GM04504 (cell line): ENCODE measurements around the gene SERP2.
"Not testable (repeated sequence)": the region's sequence is repeated elsewhere in the genome, so short reads cannot be mapped to it uniquely, and the experiment has no call there.

Source experiments
- DNase-seq: peaks from one replicate; pipeline ENCODE4 v3.0.0-alpha.2; 2012; ENCODE audit warnings: low read depth

The SERP2 gene

GRCh38 chr13:44373601-44374347 lies at the start of gene SERP2:
Gene SERP2, plus strand, starts transcription at chr13:44373824. Its CDS starts 202 bp downstream, at chr13:44374026.
- DNase-seq = no peak

DNA sequence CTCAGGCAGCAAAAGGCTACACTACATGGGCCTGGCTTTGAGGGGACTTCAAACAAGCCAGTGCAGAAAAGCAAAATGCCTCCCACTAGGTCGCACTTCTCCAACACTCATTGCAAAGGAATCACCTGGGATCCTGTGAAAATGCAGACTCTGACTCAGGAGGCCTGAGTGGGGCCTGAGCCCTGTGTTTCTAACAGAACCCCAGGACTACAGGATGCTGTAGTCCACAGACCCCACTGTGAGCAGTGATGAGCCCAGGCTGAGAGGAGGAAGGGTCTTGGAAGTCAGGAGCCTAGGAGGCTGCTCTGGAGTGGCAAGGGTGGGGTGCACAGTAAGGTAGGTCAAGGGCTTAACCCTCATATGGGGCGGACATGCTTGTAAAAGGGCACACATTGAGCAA lies 46.7 kb upstream of the SERP2 start:
- DNase-seq = no peak

- not testable (repeated sequence) for DNase-seq
Measured at GRCh38 chr13:44329041-44329440, 44.6 kb upstream of the SERP2 start.

GRCh38 chr13:44329909-44330545 lies 43.6 kb upstream of the SERP2 start:
- DNase-seq = no peak

DNA sequence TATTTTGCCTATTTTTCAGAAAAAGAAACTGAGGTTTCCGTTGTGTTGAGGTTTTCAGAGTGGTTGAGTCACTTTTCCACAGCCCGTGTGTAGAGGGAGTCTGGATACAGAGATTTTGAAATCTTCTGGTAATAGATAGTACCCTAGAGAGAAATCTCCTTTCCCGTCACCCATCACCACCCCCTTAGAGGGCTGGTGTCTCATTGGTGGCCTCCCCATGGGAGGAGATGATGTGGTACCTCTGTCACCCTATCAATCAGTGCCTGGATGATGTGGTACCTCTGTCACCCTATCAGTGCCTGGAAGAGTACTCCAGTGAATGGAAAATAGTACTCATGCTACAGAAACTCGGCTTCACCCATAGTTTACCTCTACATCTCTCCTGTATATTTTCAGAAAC lies 42.2 kb upstream of the SERP2 start:
- DNase-seq = no peak

GRCh38 chr13:44331912-44332851 lies 41.4 kb upstream of the SERP2 start:
- peak; percentile 53 for DNase-seq

- no peak for DNase-seq
Measured at GRCh38 chr13:44333950-44334655, 39.5 kb upstream of the SERP2 start.

DNA sequence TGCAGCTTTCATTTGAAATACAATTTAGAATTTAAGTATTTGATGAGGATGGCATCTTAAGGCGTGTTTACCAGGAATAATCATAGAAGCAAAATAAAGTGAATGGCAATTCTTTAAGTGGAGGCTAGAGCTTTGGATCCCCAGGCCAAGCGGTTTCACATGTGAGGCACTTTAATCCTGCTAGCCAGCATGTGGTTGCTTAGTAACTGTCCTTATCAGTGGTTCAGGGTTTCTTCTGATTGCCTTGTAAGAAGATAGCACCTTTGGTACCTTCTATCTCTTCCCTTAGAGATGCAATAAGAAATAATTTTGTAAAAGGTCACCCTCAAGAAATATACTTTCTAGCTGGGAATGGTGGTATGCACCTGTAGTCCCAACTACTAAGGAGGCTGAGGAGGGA lies 38.9 kb upstream of the SERP2 start:
- no peak for DNase-seq

GRCh38 chr13:44336934-44337333 lies 36.7 kb upstream of the SERP2 start:
- no peak for DNase-seq

- DNase-seq = no peak
Measured at GRCh38 chr13:44337581-44337980, 36.0 kb upstream of the SERP2 start.

DNA sequence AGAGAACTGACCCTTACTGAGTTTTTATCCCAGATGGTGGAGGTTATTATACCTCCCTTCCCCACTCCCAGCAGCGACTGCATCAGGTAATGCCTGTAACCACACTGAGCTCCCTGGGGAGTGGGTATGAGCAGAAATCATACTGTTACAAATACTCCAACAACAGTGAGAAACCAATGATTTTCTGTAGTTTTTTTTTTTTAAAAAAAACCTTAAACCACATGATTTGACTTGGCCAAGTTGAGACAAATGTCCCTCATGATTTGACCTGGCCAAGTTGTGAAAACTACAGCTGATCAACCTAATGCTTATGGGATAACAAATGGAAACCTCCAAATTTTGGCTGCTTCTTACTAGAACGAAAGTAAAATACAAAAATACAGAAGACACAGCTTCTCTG lies 33.1 kb upstream of the SERP2 start:
- DNase-seq = no peak

GRCh38 chr13:44342741-44343140 lies 30.9 kb upstream of the SERP2 start:
- DNase-seq = no peak

DNA sequence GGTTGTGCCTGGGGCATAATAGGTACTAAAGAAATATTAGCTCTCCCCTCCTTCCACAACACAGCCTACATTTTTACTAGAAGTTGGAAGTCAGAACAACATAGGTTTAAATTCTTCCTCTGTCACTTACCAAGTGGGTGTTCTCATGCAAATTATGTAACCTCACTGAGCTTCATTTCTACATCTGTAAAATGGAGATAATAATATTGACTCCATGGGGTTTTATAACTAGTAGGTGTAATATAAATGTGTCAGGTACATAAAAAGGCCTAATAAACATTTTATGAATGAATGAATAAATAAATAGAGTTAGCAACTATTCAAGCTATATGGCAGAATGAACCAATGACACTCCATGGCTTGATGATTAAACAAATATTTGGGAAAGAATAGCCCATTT lies 27.1 kb upstream of the SERP2 start:
- no peak for DNase-seq

- no peak for DNase-seq
Measured at GRCh38 chr13:44347301-44347700, 26.3 kb upstream of the SERP2 start.

DNA sequence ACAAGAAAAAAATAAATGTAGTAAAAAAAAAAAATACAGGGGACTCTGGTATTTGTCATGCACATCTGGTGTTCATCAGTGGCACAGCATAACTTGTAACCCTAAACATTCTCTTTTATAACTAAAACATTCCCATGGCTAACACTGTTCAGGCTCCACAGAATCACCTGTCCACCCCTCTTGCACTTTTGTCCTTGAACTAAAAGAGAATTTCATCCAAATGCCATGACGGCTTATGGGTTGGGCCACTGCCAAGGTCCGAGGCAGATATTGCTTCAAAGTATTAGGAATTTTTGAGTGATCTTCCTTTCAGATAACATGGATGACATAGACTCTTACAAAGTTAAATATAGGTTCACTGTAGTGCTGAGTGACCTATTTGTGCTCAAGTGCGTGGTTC lies 25.7 kb upstream of the SERP2 start:
- DNase-seq = no peak

- no peak for DNase-seq
Measured at GRCh38 chr13:44350775-44351504, 22.7 kb upstream of the SERP2 start.

GRCh38 chr13:44351505-44351854 lies 22.1 kb upstream of the SERP2 start:
- DNase-seq = no peak

DNA sequence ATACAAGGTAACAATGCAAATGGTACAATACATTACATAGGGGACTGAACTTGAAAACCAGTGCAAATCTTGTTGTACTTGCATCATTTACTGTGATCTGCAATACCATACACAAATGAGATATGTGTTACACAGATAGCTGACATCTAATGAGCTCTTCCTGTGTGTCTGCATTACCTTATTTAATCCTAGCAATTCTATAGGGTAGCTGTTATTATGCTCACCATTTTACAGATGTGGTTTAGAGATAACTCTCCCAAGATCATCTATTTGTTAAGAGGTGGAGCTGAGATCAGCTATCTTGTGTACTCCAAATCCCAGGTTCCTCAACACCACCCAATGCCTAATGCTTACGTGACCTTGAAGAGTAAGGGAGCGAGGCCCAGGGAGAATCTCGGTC lies 21.4 kb upstream of the SERP2 start:
- DNase-seq = no peak

- no peak for DNase-seq
Measured at GRCh38 chr13:44352671-44353070, 21.0 kb upstream of the SERP2 start.

DNA sequence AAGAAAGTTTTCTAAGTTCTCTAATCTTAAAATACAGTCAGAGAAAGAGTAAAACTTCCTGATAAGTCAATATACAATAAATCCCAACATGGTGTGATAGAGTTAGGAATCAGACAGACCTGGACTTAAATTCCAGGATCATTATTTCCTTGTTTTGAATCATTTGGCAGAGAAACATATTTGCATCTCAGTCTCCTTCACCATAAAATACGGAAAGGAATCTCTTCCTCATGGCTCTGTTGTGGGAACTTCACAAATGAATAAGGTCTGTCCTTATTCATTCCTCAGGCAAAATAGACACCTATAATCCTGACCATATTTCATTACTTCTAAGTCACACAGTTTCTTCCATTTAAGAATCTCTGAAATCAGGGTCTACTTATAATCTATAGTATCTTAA lies 19.3 kb upstream of the SERP2 start:
- no peak for DNase-seq

DNA sequence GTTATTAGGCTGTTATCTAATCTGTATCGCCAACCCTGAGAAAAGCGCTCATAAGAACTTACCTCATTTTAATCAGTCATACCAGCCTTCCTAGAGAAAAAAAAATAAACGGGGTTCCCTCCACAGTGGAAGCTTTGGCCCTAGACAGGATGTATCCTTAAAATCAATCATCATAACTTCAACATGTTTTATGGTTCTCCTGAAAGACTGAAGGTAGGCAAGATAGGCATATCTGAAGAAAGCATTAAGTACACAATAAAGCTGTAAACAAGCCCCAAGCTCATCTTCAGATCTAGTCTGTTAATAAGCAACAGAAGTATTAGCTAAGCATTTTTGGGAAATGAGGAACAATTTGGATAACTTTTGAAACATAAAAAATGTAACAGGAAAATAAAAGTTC lies 18.7 kb upstream of the SERP2 start:
- no peak for DNase-seq

DNA sequence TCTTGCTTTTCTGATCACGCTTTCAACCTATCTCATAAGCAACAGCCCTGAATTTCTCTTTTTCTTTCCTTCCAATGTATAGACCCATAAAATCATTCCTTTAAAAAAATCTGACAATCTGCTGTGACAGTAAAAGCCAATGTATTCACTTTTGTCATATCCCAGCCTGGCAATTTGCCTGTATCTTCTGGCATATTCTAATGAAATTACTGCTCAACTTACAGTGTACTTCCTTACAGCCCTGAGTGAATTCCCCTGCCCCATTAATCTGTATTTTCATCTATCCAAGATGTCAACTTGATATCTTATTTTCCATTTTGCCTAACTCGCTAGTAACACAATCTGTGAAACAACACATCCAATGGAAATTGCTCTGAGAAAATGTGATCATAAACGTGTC lies 18.0 kb upstream of the SERP2 start:
- no peak for DNase-seq
